WTC11 (cell line): ENCODE measurements around the gene MYBPC1. TPM values are rescaled to one million over a fixed set of nuclear protein-coding genes. Genes with fewer than 3 reads are reported as not detected.
A peak's percentile ranks its signal among the peaks of the same experiment; 100 is the strongest.

ENCODE experiments used
- ATAC-seq: fragments of 200-7000 bp; cut with Tn5 transposase; 2 replicates; pipeline ENCODE4 v1.10.0; 2021; ENCODE audit warnings: mild to moderate bottlenecking, moderate library complexity
- CTCF ChIA-PET: fragments of 300-600 bp; sonication (Branson Sonifier 250); formaldehyde crosslinking; loops from one replicate; lab custom pipeline; 2021; ENCODE audit warnings: antibody characterized with exemption; lab: Charles Lee
- POLR2A ChIA-PET: fragments of 350-600 bp; sonication (Branson Sonifier 250); formaldehyde crosslinking; loops from one replicate; lab custom pipeline; 2021; ENCODE audit warnings: antibody characterized with exemption; lab: Charles Lee
- DNase-seq: peaks from one replicate; pipeline ENCODE4 v3.0.0; 2021; ENCODE audit warnings: low spot score
- H3K27ac Mint-ChIP-seq: 2 replicates; pipeline ENCODE4 v1.8.0; 2021; ENCODE audit warnings: mixed read lengths
- H3K27me3 Mint-ChIP-seq: 2 replicates; pipeline ENCODE4 v1.8.0; 2021; ENCODE audit warnings: low read depth, mild to moderate bottlenecking, moderate library complexity, mixed read lengths
- H3K36me3 Mint-ChIP-seq: 2 replicates; pipeline ENCODE4 v1.8.0; 2021; ENCODE audit warnings: mixed read lengths
- H3K4me1 Mint-ChIP-seq: 2 replicates; pipeline ENCODE4 v1.8.0; 2022; ENCODE audit warnings: mixed read lengths
- H3K4me3 Mint-ChIP-seq: 2 replicates; pipeline ENCODE4 v1.8.0; 2021; ENCODE audit warnings: mild to moderate bottlenecking, moderate library complexity, mixed read lengths
- H3K9me3 Mint-ChIP-seq: 2 replicates; pipeline ENCODE4 v1.8.0; 2021; ENCODE audit warnings: mixed read lengths
- CBFB ChIP-seq: sonication (generic); formaldehyde crosslinking; IDR thresholded peaks from 2 replicates; pipeline ENCODE4 v1.8.1; 2022; ENCODE audit warnings: mild to moderate bottlenecking, low read depth, missing genetic modification reagents
- GTF2I ChIP-seq: fragments of 250-450 bp; sonication (Bioruptor Pico); conservative IDR thresholded peaks from 2 replicates; pipeline ENCODE4 v1.4.0; 2021; ENCODE audit warnings: mild to moderate bottlenecking
- HMGA2 ChIP-seq: fragments of 250-450 bp; sonication (Bioruptor Pico); IDR thresholded peaks from 2 replicates; pipeline ENCODE4 v1.4.0; 2021; ENCODE audit warnings: mild to moderate bottlenecking, moderate library complexity
- KAT7 ChIP-seq: sonication (generic); formaldehyde crosslinking; IDR thresholded peaks from 2 replicates; pipeline ENCODE4 v1.8.1; 2023; ENCODE audit warnings: missing genetic modification reagents, mild to moderate bottlenecking, borderline replicate concordance
- MYBL2 ChIP-seq: sonication (generic); formaldehyde crosslinking; IDR thresholded peaks from 2 replicates; pipeline ENCODE4 v1.8.1; 2023; ENCODE audit warnings: mild to moderate bottlenecking, moderate library complexity, missing genetic modification reagents
- NFATC4 ChIP-seq: fragments of 250-450 bp; sonication (Bioruptor Pico); IDR thresholded peaks from 2 replicates; pipeline ENCODE4 v1.9.0; 2021; ENCODE audit warnings: mild to moderate bottlenecking
- NR3C1 ChIP-seq: sonication (generic); formaldehyde crosslinking; conservative IDR thresholded peaks from 2 replicates; pipeline ENCODE4 v1.8.1; 2023; ENCODE audit warnings: low read depth, mild to moderate bottlenecking, missing genetic modification reagents
- PRRX2 ChIP-seq: fragments of 250-450 bp; sonication (Bioruptor Pico); IDR thresholded peaks from 2 replicates; pipeline ENCODE4 v1.8.0; 2021; ENCODE audit warnings: mild to moderate bottlenecking
- RELA ChIP-seq: sonication (generic); formaldehyde crosslinking; IDR thresholded peaks from 2 replicates; pipeline ENCODE4 v1.8.1; 2022; ENCODE audit warnings: missing genetic modification reagents, mild to moderate bottlenecking, borderline replicate concordance
- ZNF138 ChIP-seq: sonication (generic); formaldehyde crosslinking; conservative IDR thresholded peaks from 2 replicates; pipeline ENCODE4 v1.8.1; 2022; ENCODE audit warnings: mild to moderate bottlenecking, moderate library complexity, missing genetic modification reagents
- ZNF416 ChIP-seq: fragments of 250-450 bp; sonication (Bioruptor Pico); IDR thresholded peaks from 2 replicates; pipeline ENCODE4 v1.9.0; 2021; ENCODE audit warnings: mild to moderate bottlenecking, inconsistent platforms
- ZNF423 ChIP-seq: fragments of 250-450 bp; sonication (Bioruptor Pico); IDR thresholded peaks from 2 replicates; pipeline ENCODE4 v2.1.2; 2022; ENCODE audit warnings: mild to moderate bottlenecking, moderate library complexity
- total RNA-seq: library from RNA; stranded (reverse); gene quantifications from 3 replicates; pipeline ENCODE4 v1.2.3, GENCODE V29; 2021
- TF ChIP-seq, protein P1 (sequence below): sonication (generic); formaldehyde crosslinking; IDR thresholded peaks from 2 replicates; pipeline ENCODE4 v1.8.1; 2023; ENCODE audit warnings: mild to moderate bottlenecking, missing genetic modification reagents, borderline replicate concordance
- TF ChIP-seq, protein P2 (sequence below): fragments of 250-450 bp; sonication (Bioruptor Pico); IDR thresholded peaks from 2 replicates; pipeline ENCODE4 v1.9.0; 2021; ENCODE audit warnings: mild to moderate bottlenecking, borderline replicate concordance
- TF ChIP-seq, protein P3 (sequence below): fragments of 250-450 bp; sonication (Bioruptor Pico); conservative IDR thresholded peaks from 2 replicates; pipeline ENCODE4 v1.9.0; 2021; ENCODE audit warnings: mild to moderate bottlenecking
- TF ChIP-seq, protein P4 (sequence below): sonication (generic); formaldehyde crosslinking; IDR thresholded peaks from 2 replicates; pipeline ENCODE4 v1.8.1; 2023; ENCODE audit warnings: mild to moderate bottlenecking, missing genetic modification reagents, moderate library complexity

The MYBPC1 gene
- total RNA-seq, 1 experiment from 2014 or later, result not detected

DNA sequence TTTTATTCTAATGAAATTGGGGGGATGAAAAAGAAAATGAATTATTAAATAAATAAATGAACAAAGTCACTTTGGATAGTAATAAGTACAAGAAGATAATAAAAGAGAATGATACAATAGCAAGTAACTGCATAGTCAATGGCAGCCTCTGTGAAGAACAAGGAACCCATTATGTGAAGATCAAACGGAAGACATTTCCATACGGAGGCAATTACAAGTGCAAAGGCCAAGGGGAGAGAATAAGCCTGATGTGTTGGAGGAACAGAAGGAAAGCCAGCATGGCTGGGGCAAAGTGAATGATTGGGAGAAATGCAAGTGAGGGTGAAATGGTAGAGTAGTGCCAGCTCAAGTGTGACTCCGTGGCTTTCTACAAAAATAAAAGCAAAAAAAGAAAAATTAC, 58.7 kb downstream of the MYBPC1 start:
- POLR2A ChIA-PET, result no interaction called here
- TF ChIP-seq PRRX2 (CRISPR knock-in tag), result no peak
- TF ChIP-seq HMGA2 (CRISPR knock-in tag), result peak; percentile 25; the same call in 1 of the 2 replicates
- H3K27me3 Mint-ChIP-seq, result no peaks in the 10 kb centered on the region
- peaks cover 4% of the 10 kb centered on the region for H3K4me1 Mint-ChIP-seq
- DNase-seq (no peak), ATAC-seq (peak; percentile 32; the same call in 1 of the 2 replicates)
- CTCF ChIA-PET, result no interaction called here
- H3K27ac Mint-ChIP-seq, result no peak overlapping the region
- H3K36me3 Mint-ChIP-seq, result no peaks in the 10 kb centered on the region
- no peaks in the 10 kb centered on the region for H3K9me3 Mint-ChIP-seq
- no peak overlapping the region for H3K4me3 Mint-ChIP-seq

DNA sequence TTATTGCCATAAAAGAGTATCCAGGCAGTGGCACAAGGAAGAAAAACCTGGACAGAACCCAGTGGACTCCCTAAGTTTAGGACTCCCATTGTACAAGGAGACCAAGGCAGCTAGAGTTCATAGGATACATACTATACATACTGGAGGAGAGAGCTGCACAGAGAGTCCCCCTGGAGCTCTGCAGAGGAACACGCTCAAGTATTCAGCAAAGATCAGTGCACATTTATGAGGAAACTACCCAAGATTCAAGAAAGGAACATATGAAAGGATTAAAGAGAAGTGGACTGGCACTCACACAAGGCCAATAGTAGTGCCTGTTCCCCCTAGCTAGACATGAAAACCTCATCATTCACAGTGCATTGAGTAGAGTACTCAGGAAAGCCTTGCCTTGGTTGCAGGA, 59.7 kb downstream of the MYBPC1 start:
- Mint-ChIP-seq H3K36me3 (no peaks in the 10 kb centered on the region), H3K27me3 (no peaks in the 10 kb centered on the region), H3K4me3 (no peak overlapping the region), H3K27ac (no peak overlapping the region), H3K4me1 (peaks cover 4% of the 10 kb centered on the region), H3K9me3 (no peaks in the 10 kb centered on the region)
- POLR2A ChIA-PET, result no interaction called here
- CTCF ChIA-PET, result no interaction called here
- DNase-seq, result no peak
- TF ChIP-seq ZNF138 (CRISPR knock-in tag), result no peak
- no peak for TF ChIP-seq ZNF416 (CRISPR knock-in tag)
- TF ChIP-seq NFATC4, result no peak
- TF ChIP-seq, protein P1, sequence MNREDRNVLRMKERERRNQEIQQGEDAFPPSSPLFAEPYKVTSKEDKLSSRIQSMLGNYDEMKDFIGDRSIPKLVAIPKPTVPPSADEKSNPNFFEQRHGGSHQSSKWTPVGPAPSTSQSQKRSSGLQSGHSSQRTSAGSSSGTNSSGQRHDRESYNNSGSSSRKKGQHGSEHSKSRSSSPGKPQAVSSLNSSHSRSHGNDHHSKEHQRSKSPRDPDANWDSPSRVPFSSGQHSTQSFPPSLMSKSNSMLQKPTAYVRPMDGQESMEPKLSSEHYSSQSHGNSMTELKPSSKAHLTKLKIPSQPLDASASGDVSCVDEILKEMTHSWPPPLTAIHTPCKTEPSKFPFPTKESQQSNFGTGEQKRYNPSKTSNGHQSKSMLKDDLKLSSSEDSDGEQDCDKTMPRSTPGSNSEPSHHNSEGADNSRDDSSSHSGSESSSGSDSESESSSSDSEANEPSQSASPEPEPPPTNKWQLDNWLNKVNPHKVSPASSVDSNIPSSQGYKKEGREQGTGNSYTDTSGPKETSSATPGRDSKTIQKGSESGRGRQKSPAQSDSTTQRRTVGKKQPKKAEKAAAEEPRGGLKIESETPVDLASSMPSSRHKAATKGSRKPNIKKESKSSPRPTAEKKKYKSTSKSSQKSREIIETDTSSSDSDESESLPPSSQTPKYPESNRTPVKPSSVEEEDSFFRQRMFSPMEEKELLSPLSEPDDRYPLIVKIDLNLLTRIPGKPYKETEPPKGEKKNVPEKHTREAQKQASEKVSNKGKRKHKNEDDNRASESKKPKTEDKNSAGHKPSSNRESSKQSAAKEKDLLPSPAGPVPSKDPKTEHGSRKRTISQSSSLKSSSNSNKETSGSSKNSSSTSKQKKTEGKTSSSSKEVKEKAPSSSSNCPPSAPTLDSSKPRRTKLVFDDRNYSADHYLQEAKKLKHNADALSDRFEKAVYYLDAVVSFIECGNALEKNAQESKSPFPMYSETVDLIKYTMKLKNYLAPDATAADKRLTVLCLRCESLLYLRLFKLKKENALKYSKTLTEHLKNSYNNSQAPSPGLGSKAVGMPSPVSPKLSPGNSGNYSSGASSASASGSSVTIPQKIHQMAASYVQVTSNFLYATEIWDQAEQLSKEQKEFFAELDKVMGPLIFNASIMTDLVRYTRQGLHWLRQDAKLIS (CRISPR knock-in tag), result no peak
- TF ChIP-seq RELA (CRISPR knock-in tag), result no peak
- TF ChIP-seq, protein P2, sequence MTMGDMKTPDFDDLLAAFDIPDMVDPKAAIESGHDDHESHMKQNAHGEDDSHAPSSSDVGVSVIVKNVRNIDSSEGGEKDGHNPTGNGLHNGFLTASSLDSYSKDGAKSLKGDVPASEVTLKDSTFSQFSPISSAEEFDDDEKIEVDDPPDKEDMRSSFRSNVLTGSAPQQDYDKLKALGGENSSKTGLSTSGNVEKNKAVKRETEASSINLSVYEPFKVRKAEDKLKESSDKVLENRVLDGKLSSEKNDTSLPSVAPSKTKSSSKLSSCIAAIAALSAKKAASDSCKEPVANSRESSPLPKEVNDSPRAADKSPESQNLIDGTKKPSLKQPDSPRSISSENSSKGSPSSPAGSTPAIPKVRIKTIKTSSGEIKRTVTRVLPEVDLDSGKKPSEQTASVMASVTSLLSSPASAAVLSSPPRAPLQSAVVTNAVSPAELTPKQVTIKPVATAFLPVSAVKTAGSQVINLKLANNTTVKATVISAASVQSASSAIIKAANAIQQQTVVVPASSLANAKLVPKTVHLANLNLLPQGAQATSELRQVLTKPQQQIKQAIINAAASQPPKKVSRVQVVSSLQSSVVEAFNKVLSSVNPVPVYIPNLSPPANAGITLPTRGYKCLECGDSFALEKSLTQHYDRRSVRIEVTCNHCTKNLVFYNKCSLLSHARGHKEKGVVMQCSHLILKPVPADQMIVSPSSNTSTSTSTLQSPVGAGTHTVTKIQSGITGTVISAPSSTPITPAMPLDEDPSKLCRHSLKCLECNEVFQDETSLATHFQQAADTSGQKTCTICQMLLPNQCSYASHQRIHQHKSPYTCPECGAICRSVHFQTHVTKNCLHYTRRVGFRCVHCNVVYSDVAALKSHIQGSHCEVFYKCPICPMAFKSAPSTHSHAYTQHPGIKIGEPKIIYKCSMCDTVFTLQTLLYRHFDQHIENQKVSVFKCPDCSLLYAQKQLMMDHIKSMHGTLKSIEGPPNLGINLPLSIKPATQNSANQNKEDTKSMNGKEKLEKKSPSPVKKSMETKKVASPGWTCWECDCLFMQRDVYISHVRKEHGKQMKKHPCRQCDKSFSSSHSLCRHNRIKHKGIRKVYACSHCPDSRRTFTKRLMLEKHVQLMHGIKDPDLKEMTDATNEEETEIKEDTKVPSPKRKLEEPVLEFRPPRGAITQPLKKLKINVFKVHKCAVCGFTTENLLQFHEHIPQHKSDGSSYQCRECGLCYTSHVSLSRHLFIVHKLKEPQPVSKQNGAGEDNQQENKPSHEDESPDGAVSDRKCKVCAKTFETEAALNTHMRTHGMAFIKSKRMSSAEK (CRISPR knock-in tag), result no peak
- TF ChIP-seq, protein P3, sequence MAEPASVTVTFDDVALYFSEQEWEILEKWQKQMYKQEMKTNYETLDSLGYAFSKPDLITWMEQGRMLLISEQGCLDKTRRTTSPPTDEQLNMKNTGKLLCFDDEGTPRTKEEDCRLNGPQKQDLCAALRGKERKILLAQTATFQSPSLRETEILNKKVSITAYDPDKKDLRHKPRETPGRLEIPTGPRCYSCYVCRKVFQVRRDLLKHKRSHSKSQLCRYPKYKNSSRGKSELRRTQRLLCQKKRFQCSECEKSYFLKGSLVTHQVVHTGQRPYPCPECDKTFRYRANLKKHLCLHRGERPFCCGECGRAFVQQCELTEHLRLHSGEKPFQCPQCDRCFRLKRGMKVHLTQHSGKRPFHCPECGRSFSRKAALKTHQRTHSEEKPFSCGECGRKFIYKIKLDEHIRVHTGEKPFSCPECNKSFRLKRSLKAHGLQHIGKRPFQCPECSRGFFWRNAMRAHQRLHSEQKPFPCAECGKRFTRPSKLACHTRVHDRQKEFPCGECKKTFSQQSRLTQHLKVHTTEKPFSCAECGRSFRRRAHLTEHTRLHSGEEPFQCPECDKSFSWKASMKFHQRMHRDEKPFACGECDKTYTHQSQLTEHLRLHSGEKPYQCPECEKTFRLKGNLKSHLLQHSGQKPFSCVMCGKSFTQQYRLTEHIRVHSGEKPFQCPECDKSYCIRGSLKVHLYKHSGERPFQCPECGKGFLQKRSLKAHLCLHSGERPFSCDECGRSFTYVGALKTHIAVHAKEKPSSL (CRISPR knock-in tag), result no peak
- TF ChIP-seq KAT7 (CRISPR knock-in tag), result no peak
- no peak for TF ChIP-seq HMGA2 (CRISPR knock-in tag)
- TF ChIP-seq ZNF423 (CRISPR knock-in tag), result no peak
- no peak for TF ChIP-seq GTF2I (CRISPR knock-in tag)
- TF ChIP-seq, protein P4, sequence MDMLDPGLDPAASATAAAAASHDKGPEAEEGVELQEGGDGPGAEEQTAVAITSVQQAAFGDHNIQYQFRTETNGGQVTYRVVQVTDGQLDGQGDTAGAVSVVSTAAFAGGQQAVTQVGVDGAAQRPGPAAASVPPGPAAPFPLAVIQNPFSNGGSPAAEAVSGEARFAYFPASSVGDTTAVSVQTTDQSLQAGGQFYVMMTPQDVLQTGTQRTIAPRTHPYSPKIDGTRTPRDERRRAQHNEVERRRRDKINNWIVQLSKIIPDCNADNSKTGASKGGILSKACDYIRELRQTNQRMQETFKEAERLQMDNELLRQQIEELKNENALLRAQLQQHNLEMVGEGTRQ, result no peak
- no peak for TF ChIP-seq NR3C1 (CRISPR knock-in tag)
- no peak for TF ChIP-seq CBFB
- TF ChIP-seq MYBL2 (CRISPR knock-in tag), result no peak
- ATAC-seq, result no peak
